Measurements from ENCODE around the gene PHTF1.
A peak's percentile ranks its signal among the peaks of the same experiment; 100 is the strongest.

The PHTF1 gene

GRCh38 chr1:113759333-113760101 is at the start of gene PHTF1:
TSS of gene PHTF1 (minus strand) at chr1:113759486. CDS start at chr1:113758703, 783 bp downstream.
- peak; percentile 91 for ATAC-seq
- no peak for TF ChIP-seq OSR1 (CRISPR knock-in tag; IDR thresholded peaks at IDR 0.05)
- TF ChIP-seq ZFP3 (CRISPR knock-in tag; IDR thresholded peaks at IDR 0.05): no peak
- TF ChIP-seq ZNF8 (CRISPR knock-in tag; IDR thresholded peaks at IDR 0.05): 0 out of 2 replicates have a peak, but pooled peaks have one; percentile 3

DNA sequence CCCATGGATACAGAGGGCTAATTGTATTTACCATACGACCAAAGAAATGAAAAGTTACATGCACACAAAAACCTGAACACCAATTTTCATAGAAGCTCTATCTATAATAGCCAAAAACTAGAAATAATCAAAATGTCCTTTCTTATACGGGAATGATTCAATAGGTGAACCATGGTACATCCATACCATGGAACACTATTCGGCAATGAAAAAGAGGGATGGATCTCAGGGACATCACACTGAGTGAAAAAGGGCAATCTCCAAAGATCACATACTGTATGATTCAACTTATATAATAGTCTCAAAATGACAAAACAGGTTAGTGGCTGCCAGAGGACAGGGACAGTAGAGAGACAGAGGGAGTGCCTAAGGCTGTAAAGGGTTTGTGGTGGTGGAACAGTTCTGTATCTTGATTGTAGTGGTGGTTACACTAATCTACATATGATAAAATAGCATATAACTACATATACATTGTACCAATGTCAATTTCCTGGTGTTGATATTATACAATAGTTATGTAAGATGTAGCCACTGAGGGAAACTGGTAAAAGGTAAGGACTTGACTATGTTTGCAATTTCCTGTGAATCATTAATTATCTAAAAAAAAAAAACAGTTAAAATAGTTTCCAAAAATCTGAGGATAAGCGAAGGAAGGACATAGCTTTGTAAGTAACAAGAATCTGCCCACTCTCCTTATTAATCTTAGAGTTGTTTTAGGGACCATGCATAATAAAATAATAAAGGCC is 49.3 kb upstream of the PHTF1 start:
- ATAC-seq: no peak

DNA sequence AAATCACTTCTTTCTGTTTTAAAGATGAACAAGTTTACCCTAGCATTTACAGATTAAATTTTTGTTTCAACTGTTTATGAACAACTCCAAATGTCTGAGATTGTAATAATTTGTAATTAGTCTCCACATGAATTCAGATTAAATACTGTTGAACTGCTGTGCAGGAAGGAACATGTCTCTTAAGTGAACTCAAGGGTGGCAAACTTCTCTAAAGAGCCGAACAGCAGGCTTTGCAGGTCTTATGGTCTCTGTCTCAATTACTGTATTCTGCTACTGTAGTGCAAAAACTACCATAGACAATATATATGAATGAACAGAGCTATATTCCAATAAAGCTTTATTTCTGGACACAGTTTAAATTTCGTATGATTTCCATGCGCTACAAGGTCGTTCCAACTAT is 46.4 kb upstream of the PHTF1 start:
- TF ChIP-seq ARNTL (CRISPR knock-in tag; IDR thresholded peaks at IDR 0.05; ENCODE audit: borderline replicate concordance, low read depth) (no peak), TSHZ2 (CRISPR knock-in tag; IDR thresholded peaks at IDR 0.05) (no peak), CREB5 (CRISPR knock-in tag; IDR thresholded peaks at IDR 0.05; ENCODE audit: low read depth) (no peak), TOX (CRISPR knock-in tag; IDR thresholded peaks at IDR 0.05; ENCODE audit: borderline replicate concordance) (no peak), PPARA (CRISPR knock-in tag; IDR thresholded peaks at IDR 0.05; ENCODE audit: borderline replicate concordance) (no peak), ZC3H10 (CRISPR knock-in tag; IDR thresholded peaks at IDR 0.05) (no peak), ZFP3 (CRISPR knock-in tag; IDR thresholded peaks at IDR 0.05) (no peak), ZNF8 (CRISPR knock-in tag; IDR thresholded peaks at IDR 0.05) (no peak), OSR1 (CRISPR knock-in tag; IDR thresholded peaks at IDR 0.05) (no peak)
- no peak for ATAC-seq

More for the DNA sequence above, 49.3 kb upstream of the PHTF1 start:
- TF ChIP-seq ZNF8 (CRISPR knock-in tag; IDR thresholded peaks at IDR 0.05) (peak; percentile 97), TOX (CRISPR knock-in tag; IDR thresholded peaks at IDR 0.05; ENCODE audit: borderline replicate concordance) (no peak)

- TF ChIP-seq OSR1 (CRISPR knock-in tag; IDR thresholded peaks at IDR 0.05) (no peak), ZNF565 (CRISPR knock-in tag; conservative IDR thresholded peaks at IDR 0.05; ENCODE audit: low read depth) (no peak), ZNF8 (CRISPR knock-in tag; IDR thresholded peaks at IDR 0.05) (no peak), CREB5 (CRISPR knock-in tag; IDR thresholded peaks at IDR 0.05; ENCODE audit: low read depth) (no peak), BACH2 (CRISPR knock-in tag; IDR thresholded peaks at IDR 0.05; ENCODE audit: borderline replicate concordance) (no peak), TSHZ2 (CRISPR knock-in tag; IDR thresholded peaks at IDR 0.05) (no peak), ZC3H10 (CRISPR knock-in tag; IDR thresholded peaks at IDR 0.05) (no peak)
These were observed 45.9 kb upstream of the PHTF1 start for GRCh38 chr1:113805256-113805531.

GRCh38 chr1:113804421-113805255 is 45.4 kb upstream of the PHTF1 start:
- peak; percentile 73 for ATAC-seq
- TF ChIP-seq PPARA (CRISPR knock-in tag; IDR thresholded peaks at IDR 0.05; ENCODE audit: borderline replicate concordance) (no peak), CSDC2 (CRISPR knock-in tag; IDR thresholded peaks at IDR 0.05) (no peak), CREB5 (CRISPR knock-in tag; IDR thresholded peaks at IDR 0.05; ENCODE audit: low read depth) (no peak), ISL1 (CRISPR knock-in tag; IDR thresholded peaks at IDR 0.05) (peak; percentile 28; the same call in 1 of the 2 replicates)

More at GRCh38 chr1:113805256-113805531, 45.9 kb upstream of the PHTF1 start:
- no peak for ATAC-seq
